Limb (tissue), 2 donors: Measurements from ENCODE around the gene TPM1.

Experiments
- DNase-seq, 2 donors: peaks; one replicate each; pipeline ENCODE4 v3.0.0-alpha.2; 2016; ENCODE audit errors: extremely low spot score in 2 of 2

Gene TPM1

DNA sequence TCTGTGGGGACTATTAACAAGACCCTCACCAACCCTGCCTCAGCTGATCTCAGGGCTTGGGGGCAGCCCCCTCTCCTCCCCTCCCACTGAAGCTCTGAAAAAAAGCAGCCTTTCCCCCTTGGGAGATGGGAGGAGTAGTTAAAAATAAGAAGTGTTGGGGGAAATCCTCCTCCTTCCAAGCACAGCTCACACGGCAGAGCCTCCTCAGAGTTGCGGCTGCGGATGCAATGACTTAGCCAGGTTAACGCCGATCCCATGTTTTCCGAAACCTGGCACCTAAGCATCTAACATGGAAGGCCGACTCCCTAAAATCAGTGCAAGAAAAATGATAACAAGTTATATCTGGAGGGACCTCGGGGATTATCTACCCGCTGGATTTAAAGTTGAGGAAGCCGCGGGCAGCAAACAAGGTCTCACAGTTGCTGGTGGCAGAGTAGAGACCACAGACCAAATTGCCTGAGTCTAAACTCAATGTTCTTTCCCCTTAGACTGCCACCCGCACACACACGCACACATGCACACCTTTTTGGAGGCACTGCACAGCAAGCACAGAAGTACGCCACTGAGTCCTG lies 1.1 kb upstream of the TPM1 start:
- DNase-seq, result no peak

DNA sequence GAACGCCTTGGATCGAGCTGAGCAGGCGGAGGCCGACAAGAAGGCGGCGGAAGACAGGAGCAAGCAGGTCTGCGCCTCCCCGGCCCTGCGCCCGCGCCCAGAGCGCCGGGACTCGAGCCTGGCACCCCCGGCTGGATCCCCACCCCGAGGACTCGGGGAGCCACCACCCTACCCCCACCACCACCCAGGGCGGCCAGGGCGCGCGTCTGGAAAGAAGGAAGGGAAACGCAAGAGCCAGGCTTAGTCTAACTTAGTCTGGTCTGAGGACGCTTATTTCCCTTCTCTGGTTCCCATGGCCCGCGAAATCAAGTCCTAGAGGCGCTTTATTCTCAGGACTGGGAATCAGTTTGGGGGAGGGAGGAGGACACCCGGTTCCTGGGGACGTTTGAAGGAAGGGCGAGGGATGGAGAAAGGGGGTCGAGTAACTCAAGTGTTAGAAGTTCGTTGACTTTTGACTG lies 359 bp downstream of the TPM1 start:
- no peak for DNase-seq

DNA sequence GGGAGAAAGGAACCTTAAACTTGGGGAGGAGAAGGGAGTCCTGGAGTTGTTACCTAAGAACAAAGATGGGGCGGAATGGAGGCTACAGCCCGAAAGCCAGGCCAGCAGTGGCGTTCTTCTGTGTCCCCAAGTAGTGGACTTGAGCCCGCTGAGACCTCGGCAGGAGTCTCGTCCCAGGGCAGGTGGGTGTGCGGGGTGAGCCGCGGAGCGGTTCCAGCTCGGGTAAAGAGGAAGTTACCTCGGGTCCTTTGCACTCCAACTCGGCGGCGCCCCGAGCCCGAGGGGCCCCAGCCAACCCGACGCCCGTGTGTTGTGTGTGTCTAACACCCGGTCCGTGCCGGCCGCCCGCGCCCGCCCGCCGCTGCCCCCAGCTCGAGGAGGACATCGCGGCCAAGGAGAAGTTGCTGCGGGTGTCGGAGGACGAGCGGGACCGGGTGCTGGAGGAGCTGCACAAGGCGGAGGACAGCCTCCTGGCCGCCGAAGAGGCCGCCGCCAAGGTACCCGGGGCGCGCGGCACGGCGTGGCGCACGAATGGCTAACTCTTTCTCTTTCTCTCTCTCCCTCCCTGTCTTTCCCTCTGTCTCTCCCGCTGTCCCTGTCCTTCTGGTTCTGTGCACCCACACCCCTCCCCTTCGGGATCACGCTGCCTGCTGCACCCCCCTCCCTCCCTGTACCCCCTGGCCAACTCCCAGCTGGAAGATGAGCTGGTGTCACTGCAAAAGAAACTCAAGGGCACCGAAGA lies 959 bp downstream of the TPM1 start:
- peak in 1 of 2 donors; percentile 61 for DNase-seq

DNA sequence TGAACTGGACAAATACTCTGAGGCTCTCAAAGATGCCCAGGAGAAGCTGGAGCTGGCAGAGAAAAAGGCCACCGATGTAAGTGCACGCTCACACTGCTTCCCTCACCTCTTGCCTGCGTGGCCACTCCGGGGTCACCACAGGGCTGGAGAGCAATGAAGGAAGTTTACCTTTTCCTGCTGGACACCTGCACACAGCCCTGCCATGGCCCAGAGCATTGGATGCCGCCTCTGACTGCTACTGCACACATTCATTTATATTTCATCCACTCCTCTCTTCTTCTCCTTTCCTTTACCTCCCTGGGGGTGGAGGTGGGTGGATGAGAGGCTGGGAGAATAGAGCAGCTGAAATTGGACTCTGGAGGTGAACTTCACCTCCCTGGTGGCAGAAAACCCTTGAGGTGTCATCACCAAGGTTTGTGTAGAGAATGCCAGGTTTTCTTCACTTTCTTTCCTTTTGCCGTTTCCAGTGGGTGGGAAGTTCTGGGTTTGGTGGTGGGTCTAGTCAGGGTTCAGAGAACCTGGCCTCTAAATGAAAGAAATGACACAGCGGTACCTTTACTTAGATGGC lies 1.6 kb downstream of the TPM1 start:
- no peak for DNase-seq

DNA sequence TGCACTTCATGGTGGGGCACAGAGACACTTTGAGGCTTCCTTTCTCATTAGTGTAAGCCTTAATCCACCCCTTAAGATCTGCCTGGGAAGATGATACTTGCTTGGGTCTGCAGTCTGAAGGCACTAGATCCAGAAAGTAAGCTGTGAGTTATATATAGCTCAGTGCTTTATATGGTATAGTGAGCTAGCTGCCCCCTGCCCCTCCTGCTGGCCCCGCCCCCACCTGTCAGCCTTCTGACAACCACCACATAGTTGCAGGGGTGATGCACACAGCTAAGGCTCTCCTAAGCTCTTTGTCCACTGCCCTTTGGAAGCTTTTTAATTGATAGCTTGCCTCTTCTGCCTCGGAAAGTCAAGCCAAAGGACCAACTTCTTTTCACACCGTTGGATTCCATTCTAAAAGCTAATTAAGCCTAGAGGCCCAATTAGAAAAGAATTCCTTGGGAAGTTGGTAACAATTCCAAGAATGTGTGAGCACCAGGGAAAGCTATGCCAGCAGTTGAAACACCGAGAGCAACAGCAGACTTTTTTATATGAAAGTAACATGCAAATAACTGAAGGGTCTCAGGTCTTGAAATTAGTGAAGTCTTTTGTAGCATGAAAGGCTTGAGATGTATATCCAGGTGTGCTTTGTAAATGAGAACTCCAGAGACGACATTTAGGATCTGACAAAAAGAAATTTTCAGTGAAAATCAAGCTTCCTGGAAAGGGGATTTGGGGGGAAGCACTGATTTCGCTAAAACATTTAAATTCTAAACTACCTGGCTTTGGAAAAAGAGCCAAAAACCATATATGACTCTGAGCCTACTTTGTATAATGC lies 2.3 kb downstream of the TPM1 start:
- no peak for DNase-seq

DNA sequence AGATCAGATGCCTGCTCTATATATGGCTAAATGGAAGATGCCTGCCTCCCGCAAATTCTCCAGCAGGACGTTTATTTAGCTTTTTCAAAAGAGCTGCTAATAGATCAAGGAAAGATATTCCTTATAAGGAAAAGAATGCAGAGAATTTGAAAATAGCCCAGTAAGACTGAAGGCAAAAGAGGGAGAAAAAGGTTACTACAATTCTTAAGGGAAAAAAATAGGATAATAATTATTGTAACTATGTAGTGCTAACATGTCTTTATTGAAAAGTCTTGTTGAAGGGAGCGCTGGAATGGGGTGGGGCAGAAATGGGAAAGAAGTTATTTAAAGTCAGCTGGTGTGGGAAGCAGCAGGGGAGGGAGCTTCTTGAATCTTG lies 2.9 kb downstream of the TPM1 start:
- DNase-seq, result no peak

DNA sequence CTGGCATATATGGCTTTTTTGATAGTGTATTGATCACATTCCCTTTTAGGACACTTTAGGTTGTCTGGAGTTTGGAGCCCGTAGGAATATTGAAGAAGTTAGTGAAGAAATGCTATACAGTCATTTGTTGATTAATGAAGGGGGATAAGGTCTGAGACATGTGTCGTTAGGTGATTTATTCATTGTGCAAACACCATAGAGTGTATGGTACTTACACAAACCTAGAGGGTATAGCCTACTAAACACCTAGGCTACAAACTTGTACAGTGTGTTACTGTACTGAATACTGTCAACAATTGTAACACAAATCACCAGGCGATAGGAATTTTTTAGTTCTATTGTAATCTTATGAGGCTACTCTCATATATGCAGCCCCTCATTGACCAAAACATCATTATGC lies 3.3 kb downstream of the TPM1 start:
- no peak for DNase-seq

DNA sequence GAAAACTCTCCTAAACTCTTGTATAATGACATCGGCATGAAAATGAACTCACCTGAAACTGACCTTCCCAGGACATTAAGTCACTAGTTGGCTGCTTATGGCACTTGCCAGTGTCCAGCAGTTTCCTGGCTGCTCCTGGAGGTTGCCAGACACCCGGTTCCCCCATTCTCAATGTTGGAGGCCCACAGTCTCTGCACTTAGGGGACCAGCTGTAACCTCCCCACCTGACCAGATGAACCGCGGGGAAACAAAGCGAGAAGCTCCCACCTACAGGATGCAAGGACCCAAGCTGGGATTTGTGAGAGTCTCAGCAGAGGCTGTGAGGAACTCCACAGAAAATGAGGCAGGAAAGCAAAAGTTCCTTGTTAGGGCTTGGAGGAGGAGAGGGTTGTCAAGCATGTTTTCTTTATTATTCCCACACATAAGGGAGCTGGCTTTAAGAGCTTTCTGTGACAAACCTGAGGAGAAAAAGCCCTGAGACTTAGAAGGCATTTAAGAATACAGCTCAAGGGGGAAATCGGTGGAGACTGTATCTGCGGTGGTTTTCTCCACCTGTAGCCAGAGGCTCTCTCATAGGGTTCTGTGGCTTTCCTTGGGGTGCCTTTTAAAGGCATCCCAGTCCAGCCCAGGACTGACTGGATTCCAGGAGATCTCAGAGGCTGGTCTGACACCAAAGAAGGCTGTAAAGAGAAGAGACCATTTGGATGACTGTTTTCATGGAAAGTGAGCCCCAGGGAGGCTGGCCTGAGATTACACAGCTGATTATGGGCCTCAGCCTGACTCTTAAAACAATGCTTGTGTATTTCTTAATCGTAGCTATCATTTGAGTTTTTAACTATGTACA lies 4.6 kb downstream of the TPM1 start:
- DNase-seq, result no peak

DNA sequence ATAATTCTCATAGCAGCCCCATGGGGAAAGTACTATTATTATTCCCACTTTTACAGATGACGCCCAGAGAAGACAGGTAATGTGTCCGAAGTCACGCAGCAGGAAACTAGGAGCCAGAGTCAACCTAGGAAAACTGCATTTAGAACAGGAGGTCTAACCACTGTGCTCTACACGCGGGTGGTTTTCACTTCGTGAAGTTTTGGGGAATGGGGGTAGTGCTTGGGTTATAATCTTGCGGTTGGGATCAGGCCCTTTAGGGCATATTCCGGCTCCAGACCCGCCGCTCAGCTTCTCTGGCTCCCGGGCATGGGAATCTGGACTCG lies 5.2 kb downstream of the TPM1 start:
- no peak for DNase-seq

DNA sequence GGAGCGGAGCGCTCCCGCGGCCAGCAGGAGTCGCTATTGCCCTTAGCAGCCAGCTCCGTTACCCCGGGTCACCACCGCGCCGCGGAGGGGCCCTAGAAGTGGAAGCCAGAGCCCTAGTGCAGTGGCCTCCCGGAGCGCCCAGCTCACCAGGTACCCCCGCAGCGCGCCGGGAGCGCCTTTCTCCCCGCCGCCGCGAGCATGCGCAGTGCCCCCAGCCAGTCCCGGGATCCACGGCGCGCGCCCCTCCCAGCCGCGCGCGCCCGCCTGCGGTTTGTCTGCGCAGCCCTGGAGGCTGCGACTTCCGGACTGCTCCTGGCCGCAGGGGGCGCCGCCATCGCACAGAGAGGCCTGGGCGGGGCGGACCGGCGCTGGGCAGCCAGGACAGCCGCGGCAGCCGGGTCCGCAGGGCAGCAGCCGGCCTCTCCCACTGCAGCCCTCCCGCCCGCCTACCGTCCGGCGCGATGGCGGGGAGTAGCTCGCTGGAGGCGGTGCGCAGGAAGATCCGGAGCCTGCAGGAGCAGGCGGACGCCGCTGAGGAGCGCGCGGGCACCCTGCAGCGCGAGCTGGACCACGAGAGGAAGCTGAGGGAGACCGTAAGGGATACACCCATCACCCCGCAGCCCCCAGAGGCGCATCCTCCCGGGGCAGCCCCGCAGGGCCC lies 5.7 kb downstream of the TPM1 start:
- peak; percentile 86 to 94 for DNase-seq

DNA sequence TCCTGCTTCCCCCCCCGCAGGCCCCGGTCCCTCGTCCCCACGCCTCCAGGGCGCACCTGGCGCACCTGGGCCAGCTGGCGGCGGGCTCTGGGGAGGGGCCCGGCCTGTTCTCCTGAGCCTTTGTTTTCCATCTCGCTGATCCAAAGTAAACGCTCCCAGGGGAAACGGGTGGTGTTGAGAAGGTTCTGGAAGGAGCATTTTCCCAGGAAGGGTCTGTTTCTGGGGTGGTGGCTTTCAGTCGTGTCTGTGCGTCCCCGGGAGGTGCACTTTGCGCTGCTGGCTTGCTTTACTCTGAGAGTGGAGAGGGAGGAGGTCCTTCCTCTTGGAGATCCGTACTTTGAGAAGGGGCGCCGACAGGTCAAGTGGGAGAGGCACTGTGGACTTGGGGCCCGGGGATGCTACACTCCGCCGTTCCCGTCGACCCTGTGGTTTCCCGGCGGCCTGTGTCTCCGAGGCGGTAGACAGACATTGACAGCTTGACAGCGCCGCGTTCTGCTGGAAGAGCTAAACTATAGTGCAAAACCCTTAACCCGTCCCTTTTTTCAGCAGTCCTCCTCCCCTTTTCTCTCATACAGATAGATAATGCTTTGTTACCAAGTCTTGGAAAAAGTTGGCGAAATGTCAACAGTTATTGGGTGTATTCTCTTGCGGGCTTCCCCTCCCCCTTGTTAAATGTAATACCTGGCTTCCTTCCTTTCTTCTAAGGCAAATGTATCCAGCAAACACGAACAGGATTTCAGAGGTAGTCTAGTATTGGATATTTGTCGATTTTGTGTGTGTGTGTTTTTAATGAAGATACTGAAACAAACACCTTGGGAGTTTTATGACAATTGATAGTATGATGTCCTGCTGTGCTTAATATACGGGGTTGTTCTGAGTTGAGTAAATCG lies 6.5 kb downstream of the TPM1 start:
- peak; percentile 64 to 74 for DNase-seq

DNA sequence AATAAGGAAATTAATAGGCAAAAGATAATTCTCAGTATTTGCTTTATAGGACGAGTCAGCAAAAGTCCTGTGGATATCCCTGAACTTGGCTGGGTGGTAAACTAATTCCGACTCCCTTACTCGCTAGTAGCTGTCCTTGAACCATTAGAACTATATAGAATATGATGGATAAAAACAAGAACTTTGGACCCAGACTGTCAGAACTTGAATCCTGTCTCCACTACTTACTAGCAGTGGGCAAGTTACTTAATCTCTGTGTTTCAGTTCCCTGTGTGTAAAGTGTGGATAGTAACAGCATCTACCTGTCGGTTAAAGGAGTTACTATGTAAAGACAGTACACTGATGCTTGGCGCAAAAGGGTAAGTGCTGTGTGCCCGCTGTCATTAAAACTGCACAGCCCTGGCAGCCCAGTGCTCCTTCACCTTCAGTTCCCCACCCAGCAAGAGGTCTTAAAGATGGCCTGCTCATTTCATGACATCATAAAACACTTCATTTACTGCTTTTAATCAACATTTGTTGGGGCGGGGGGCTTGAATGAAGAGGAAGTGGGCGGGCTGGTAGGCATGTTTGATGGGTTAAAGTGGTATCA lies 7.3 kb downstream of the TPM1 start:
- DNase-seq, result no peak

DNA sequence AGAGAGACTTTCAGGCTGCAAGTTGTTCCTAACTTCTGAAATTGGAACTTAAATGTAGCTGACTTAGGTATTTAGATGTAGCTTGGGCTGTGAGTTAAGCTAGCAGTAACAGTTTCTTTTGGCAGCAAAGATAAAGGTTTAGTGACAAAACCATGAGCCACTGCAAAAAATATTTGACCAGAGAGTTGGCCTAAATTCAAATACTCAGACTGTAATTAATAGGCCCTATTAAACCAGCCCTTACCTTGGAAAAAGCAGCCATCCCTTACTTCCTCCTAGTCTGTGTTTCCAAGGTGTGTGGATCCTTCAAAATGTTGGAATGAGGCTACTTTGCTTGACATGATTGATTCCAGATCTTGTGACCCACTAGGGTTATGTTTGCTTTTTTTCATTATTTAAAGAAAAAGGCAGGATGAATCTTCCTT lies 8.2 kb downstream of the TPM1 start:
- no peak for DNase-seq

DNA sequence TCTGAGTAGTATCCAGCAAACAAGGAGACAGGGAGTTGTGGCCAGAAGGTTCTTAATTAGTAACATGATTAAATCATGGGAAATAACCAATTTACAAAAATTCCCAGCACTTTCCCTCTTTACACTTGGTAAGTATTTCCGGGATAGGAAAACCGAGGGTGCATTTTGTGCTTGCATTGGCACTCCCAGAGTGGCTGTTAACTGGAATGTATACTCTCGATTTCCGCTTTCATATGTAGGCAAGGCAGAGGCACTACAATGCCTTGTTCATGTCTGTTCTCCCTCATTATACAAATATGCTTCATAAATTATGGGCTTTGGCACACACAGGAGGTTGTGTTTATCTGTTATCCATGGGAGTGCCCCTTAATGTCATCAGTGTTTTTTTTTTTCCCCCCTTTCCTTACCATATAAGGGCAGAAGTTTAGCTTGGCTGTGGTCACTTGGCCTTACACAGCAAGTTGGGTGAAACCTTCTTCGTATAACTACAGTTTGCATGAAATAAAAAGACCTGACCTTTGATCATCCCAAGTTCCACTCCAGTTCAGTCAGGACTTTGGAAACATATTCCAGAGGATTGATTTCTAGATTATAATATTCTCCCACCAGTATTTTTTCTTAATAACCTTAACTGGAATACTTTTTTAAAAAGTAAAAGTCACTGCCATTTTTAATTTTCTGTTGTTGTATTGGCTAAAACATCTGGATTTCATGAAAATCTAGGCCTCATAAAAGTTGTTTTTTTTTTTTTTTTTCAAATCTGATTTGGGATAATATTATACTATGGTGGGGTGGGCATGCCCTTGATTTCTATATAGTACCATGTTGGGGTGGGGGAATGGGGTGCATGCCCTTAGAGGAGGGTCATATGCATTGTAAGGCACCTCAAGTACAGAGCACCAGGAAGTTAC lies 8.9 kb downstream of the TPM1 start:
- DNase-seq, result no peak

DNA sequence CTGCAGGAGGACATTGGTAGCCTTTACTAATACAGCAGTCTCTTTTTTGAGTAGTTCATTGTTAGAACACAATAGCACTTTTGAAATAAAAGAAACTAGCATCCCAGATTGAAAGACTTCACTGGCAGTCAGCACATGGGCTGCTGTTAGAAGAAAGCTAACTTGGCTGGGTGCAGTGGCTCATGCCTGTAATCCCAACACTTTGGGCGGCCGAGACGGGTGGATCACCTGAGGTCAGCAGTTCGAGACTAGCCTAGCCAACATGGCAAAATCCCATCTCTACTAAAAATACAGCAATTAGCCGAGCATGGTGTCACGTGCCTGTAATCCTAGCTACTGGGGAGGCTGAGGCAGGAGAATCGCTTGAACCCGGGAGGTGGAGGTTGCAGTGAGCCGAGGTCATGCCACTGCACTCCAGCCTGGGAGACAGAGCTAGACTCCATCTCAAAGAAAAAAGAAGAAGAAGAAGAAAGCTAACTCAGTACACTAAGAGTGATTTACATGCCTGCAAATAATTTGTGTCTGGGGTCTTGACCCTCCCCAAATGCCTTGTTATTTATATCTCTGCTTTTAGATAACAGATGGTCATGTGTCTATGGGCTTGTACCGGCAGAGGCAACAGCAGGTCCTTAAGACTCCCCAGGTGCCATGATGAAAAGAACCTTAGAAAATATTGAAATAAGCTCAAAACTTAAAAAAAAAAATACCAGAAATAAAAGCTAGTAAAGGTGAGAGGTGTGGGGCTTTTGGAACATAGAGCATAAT lies 9.7 kb downstream of the TPM1 start:
- no peak for DNase-seq

DNA sequence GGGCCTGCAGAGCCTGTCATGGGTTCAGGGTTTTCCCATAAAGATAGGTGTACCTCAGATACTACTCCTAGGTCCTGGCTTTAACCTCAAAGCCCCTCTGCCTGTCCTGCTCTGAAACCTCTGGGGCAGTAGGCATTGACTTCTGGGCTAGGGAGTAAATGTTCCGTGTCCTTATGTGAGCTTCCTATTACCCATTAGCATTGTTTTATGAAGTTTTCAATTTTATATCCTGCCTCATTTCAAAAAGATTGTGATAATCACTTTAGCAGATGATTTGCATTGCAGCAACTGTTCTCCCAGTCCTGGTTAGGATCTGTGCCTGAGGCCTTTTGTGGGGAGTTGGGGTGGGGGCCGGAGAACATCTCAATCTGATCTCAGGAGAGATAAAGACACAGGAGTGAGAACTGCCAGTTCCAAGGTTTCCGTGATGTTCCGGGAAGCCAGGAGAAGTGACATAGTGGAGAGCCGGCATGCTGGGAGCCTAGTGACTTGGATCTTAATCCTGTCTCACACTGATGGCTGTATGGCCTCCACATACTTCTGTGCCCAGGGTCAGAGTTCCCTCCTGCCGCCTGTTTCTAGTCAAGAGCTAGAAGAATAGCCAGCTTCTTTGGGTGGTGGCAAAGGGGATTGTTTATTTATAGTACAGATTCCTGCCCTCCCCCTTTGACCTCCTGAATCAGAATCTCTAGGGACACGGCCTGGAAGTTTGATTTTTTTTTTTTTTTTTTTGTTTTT lies 10.6 kb downstream of the TPM1 start:
- no peak for DNase-seq

DNA sequence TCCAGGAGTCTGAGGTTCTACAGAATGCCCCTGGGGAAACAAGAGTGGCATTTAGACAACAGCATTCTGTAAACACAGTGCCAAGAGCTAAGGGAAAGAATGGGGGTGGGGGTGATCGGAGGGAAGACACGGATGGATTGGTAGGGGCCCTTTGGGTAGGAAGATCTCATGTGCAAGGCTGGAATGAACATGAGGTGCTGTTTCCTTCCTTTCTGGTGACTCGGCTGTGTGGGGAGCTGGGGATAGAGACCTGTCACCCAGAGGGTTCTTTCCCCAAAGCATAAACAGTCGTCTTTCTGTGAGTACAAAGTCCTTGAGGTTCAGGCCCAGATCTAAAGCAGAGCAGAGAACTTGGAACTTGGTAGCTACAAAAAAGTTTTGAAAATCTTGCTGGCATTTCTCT lies 11.7 kb downstream of the TPM1 start:
- no peak for DNase-seq
